Inferior parietal cortex (tissue), 1 donor: ENCODE results near the gene ZBTB16.

ENCODE experiments used
- DNase-seq: peaks from one replicate; pipeline ENCODE4 v3.0.0-alpha.2; 2016; ENCODE audit errors: extremely low spot score

Gene ZBTB16

DNA sequence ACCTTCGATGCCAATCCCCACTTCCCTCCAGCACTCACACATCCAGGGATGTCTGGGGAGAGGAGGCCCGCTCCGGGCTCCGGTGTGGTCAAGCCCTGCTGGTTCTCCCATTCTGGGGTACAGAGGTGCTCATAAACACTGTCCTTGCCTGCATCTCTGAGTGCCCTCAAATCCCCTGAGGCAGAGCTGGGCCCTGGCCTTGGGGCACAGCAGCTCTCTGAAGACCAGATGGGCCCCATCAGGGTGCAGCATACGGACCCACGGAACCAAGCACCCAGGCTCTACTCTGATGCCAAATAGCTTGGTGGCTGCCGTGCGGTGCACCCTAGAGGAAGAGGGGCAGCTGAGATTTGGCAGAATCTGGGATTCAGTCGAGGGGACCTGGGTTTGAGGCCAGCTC, 201.0 kb downstream of the ZBTB16 start:
- DNase-seq: no peak

DNA sequence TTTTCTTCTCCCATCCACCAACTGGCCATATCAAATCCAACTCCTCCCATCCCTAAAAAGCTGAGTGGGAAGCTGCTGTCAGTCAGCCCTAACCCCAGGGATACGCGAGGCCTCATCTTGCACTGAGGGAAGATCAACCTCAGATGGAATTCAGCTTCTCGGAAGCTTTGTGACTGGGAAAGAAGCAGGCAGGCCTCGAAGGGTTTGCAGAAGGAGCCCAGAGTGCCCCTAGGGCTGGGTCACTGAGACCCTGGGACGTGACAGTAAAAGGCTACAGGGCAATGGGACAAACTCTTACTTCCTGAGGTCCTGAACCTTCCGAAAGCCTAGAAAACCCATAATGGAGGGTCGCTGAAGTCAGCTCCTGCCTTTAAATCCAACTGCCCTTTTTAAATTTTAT, 202.3 kb downstream of the ZBTB16 start:
- no peak for DNase-seq

DNA sequence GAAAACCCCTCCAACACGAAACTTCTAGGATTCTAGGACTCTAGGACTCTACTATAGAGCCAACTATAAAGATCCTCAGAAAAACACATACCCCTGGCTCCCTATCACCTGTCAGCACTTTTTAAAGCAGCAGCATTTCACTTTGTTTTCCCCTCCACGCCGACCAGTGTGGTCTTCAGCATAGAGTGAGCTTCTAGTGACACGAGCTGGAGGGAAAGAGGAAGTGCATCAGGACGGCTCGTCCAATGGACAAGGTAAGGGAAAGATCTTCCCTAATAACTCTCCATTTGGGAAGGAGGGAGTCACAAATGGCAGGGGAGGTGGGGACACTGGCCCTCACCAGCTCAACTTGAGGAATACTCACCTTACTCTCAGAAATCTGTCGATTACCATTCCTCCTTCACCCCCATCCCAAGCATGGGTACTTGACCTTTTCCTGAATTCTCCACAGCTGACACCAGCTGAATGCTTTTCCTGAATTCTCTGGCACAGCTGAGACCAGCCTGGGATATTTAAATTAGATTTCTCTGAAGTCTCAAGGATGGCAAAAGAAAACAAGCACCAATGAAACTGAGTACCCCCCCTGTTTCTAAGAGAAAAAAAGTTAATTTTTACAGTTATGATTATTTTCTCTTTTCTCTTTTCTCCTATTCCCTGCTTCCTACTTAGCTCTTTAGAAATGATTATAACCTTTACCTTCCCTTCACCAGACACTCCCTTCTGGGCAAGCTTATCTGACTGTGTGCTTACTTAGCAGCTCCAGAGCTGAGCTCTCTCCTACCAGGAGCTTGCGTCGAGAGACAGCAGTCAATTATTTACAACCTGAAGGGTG, 203.4 kb downstream of the ZBTB16 start:
- DNase-seq: peak; percentile 73

DNA sequence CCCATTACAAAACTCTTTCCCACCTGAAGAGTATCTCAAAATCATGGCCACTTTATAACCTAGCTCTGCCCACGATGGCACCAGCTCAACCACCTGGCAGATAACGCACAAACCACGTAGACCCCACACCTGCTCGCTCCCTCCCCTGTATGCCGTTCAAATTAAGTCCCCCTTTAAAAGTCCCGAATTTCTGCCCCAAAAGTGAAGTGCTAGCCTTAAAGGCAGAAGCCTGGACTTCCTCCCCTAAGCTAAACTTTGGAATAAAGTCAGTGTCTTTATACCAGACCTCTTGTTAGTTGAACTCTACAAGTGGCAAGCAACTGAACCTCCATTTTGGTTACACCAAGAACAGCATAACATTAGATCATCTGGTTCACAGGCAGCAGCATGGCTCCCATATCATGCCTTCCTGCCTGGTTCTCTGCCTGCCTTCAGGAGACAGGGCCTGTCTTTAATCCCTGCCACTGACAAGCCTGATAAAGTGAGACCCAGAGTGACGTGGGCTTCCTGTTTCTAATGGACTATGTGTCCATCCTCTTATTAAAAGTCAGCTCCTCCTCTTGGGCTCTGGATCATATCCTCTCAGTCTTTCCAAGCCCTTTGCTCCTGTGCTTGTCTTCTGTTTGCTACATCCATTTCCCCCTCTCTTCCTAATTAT, 204.1 kb downstream of the ZBTB16 start:
- no peak for DNase-seq

DNA sequence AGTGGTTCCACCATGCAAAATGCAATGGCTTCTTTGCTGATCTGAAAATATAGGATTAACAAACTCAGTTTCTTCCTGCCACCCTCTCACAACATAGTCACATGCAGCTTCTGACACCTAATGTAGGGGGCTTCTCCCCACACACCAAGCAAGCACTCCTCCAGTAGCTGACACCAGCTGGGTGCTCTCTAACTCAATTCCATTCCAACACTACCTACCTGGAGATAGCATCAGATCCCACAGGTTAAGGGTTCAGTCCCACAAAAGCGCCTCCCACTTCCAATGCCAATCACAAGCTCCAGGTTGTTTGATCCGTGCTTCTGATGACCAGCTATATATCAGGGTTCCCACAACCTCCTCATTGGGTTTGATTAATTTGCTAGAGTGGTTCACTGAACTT, 204.9 kb downstream of the ZBTB16 start:
- DNase-seq: no peak

DNA sequence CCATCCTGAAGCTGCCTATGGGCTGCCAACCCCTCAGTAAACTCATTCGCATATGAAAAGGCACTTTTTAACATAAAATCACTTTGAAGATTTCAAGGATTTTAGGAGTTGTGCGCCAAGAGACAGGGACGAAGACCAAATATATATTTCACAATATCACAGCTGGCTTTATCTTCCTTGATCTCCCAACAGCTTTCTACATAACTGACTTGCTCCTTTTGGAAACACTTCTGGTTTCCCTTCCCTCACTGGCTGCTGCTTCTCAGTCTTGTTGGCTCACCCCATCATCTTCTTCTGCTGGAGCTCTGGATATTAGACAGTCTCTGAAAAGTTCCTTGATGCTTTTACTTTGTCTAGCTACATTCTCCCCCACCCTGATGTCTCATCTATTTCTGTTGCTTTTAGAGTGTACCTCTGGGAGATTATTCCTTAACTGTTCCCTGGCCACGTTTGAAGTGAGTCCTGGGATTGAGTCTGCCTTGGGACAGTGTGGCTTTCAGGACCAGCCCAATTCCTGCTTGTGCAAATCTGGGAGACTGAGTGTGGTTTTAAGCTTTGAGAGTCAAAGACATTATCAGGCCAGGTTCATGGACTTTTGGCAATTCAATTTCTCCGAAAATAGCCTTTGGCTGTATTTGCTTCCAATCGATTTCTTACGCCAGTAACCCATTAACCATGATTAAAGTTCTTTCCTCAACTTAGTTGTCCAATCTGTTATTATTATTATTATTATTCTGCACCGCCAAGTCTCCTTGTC, 205.8 kb downstream of the ZBTB16 start:
- no peak for DNase-seq

DNA sequence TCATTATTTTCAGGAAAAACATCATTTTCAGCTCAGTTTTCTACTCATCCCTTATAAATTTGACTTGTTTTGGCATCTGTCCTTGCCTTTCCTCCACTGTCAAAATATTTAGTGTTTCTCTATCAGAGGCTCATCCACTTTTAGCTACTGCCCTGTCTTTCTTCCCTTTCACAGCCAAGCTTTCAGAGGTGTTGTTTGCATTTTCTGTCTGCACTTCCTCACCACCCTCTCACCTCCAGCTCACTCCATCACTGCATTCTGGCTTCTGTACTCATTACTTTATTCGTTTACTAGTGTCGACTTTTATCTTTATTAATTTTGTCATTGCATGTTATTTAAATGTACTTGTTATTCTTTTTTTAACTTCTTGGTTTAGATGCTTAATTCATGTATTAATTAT, 210.0 kb downstream of the ZBTB16 start:
- DNase-seq: no peak

DNA sequence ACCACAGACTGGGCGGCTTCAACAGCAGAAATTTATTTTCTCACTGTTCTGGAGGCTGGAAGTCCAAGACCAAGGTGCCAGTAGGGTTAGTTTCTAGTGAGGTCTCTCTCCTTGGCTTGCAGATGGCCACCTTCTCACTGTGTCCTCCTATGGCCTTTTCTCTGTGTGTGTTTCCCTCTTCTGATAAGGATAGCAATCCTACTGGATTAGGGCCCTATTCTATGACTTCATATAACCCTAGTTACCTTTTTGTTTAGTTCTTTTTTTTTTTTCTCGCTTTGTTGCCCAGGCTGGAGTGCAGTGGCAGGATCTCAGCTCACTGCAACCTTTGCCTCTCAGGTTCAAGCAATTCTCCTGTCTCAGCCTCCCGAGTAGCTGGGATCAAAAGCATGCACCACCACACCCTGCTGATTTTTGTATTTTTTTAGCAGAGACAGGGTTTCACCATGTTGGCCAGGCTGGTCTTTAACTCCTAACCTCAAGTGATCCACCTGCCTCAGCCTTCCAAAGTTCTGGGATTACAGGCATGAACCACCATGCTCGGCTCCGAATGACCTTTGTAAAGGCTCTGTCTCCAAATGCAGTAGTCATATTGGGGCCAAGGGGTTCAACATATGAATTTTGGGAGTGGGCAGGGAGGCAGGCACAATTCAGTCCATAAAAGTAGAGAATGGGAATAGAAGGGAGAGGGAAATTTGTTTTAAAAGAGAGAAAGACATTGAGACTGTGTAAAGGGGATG, 211.2 kb downstream of the ZBTB16 start:
- no peak for DNase-seq

DNA sequence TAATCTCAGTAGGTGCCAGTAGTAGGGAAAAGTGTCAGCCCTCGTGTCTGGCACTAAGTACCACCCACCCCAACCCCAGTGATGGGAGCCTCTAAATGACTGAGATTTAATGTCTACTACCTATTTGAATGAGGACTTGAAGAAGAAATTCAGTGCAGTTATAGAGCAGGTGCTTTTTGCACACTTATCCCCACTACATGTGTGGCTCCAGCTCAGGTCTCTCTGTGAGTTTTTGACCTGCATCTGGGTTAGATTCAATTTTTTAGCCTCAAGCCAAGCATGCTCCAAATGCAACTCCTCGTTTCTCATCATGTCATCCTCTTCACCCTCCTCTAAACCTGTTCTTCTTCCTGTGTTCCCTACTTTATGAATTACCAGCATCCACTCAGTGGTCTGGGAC, 211.8 kb downstream of the ZBTB16 start:
- DNase-seq: no peak

DNA sequence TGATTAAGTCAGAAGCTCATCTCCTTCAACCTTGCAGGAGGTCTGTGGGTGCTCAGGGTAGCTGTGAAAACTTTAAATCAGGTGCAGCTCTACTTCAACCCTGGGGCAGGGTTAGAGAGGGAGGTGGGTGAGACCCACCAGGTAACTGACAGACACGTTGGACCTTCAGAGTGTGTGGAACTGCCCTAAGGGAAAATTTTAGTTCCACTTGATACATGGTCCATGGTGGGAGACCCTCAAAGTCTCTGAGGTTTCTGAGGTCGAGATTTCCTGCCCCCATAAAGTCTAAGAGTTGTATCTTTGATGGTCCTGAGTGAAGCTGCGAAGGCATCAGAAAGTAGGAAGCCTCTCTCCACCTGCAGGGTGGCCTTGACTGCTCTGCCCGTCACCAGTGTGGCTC, 212.8 kb downstream of the ZBTB16 start:
- DNase-seq: no peak

DNA sequence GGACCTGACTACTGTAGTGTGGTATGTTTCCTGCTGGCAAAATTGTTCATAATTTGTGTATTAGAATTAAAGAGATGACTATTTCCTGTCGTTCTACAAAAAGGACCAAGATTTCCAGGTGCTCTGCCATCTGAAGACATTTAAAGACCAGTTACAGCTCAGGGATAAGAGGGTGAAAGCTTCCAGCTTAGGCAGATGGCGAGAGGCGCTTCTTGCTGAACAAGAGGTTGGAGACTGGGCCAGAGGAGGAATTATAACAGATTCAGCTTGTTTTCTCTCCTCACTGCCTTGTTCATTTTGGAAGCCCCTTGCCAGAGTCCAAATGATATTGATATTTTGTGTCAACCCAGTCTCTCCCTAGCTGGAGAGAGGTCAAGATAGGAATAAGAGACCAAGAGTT, 213.6 kb downstream of the ZBTB16 start:
- no peak for DNase-seq

DNA sequence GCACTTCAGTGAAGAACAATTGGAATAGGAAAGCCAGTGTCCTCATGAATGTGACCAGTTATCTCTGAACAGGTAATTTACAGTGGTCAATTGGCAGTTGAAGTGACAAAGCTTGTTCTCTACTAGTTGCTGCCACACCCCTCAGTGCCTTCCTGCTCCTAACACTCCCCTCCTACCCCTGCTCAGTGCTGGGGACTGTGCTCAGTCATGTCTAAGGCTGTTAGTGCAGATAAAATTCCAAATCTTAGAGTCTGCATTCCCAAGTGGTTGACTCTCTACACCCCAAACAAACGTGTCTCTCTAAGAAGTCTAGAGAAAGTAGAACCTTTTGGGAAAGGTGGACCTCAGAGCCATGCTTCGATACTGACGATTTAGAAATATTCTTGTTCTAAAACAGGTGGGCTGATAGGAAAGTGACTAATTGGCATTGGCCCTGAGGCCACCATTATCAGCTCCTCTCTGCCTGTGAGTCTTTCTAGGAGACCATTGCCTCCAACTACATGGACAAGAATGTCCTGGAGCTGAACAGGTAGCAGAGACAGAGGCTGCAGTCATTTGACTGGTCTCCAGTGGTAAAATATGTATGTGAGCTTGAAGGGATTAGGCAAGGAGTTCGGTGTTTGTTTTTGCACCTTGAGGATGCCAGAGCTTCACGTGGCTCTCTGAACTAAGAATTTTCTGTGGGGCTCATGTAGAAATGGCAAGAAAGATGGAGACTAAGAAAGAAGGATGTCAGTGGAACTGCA, 214.6 kb downstream of the ZBTB16 start:
- no peak for DNase-seq

DNA sequence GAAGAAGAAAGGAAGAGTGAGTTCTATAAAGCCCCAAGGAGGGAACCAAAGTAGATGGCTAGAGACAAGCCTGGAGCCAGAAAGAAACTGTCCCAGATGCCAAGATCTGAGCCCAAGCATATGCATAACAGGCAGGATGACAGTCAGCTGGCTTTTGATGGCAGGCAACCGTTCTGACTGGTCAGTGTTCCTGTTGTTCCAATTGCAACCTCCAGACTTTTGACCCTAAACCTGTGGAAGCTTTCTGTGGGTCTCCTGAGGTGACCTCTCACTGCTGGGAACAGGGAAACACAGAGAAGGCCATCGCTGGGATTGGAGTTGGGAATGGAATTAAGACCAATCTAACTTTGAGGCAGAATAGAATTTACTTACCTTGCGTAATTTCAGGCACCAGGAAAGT, 215.1 kb downstream of the ZBTB16 start:
- no peak for DNase-seq

DNA sequence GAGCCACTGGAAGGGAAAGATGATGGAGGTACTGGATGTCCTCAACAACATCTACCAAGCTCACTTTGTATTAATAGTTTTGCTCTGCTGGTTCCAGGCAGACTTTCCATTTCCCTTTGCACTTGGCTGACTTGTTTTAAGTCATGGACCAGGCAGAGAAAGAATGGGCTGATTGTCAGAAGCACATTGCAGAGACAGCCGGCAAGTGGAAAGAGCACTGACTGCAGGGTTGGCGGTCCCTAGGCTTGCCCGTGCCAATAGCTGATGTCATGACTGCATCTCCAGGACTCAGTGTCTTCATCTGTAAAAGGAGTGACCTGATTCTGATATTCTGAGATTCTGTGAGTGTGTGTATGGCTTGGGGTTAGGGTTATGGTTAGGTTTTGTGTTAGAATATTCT, 215.8 kb downstream of the ZBTB16 start:
- DNase-seq: no peak

DNA sequence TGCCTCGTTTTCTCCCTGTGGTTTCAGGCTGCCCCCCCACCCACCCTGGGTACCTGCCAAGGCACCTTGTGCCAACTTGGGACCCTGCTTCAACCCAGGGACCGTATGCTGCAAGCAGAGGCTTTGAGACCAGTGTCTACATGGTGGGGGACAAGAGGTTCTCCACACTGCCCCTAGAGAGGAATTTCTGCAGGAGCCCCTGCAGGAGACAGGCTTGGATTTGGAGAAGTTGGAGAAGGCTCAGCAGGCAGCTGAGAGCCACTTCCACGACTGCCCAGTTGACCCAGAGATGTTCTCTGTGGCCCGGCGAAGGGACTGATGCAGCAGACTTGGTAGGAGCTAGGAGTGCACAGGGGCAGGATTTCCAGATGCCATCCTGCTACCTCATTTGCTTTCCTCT, 216.6 kb downstream of the ZBTB16 start:
- no peak for DNase-seq

DNA sequence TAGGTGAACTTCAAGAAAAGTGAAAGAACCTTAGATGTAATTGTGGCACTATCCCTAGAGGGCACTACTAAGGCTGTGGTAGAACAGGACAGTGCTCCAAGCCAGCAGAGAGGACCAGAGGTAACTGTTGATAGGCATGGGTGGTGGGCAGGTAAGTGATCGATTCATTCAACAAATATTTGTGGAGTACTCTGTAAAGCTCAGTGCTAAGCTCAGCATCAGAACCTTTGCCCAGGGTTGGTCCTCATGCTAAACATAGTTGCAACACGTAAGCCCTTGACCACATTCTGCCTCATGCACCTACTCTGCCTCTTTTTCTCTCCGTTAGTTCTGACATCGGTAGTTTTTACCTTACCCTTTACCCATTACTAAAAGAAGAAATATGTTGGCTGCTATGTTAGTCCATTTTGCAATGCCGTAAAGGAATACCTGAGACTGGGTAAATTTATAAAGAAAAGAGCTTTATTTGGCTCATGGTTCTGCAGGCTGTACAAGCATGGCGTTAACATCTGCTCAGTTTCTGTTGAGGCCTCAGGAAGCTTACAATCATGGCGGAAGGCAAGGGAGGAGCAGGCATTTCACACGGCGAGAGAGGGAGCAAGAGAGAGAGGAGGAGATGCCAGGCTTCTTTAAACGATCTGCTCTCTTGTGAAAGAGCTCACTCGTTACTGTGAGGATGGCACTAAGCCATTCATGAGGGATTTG, 218.3 kb downstream of the ZBTB16 start:
- DNase-seq: no peak

DNA sequence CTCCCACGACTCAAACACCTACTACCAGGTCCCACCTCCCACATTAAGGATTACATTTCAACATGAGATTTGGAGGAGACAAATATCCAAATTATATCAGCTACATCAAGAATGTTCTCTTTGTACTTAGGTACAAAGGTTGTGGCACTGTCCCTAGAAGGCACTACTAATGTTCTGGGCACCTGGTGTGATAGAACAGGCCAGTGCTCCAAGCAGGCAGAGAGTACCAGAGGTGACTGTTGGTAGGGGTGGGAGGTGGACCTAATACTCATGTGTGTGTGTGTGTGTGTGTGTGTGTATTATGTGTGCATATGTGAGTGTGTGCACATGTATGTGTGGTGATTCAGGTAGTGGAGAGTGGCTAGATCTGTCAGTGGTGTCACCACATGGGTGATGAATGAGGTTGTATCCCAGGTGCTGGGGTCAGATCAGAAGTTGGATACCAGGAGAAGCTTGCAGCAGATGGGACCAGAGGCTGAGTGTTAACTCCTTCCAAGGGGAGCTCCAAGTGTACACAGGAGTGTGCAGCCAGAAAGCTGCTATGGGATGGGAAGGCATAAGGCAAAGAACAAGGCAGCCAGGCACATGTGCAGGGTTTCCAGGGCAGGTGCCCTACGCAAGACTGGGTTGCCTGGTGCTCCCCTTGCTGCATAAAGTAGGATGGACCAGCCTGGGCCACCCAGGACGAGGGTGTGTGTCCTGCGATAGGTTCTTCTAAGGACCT, 219.0 kb downstream of the ZBTB16 start:
- DNase-seq: no peak

DNA sequence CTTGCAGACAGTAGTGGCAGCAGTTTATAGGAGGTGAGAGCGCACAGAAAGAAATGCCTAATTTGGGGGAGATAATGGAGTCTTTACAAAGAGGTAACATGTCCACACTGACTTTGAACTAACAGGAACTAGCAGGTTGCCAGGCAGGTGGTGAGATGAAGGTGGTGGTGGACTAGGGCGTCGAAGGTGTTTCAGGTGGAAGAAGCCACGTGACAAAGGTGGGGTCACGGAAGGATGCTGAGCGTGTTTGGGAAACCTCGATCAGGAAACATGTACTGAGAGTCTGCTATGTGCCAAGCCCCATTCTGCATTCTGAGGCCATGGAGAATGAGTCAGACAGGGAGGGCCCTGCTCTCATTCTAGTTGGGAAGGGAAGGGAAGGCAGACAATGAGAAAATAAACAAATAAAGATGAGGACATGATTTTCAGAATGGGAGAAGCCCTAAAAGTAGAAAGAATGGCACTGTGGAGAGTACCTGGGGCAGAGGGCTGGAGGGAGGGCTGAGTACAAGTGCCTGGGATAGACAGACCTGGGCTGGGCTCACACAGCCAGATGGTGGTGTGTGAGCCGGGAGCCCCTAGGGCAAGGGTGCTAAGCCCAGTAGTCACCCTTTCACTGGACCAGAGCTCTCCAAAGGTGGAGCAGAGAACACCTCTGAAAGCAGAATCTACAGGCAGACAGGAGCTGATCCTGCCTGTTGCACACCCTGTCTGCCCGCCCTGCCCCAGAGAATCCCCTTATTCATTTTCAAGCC, 220.5 kb downstream of the ZBTB16 start:
- DNase-seq: no peak

DNA sequence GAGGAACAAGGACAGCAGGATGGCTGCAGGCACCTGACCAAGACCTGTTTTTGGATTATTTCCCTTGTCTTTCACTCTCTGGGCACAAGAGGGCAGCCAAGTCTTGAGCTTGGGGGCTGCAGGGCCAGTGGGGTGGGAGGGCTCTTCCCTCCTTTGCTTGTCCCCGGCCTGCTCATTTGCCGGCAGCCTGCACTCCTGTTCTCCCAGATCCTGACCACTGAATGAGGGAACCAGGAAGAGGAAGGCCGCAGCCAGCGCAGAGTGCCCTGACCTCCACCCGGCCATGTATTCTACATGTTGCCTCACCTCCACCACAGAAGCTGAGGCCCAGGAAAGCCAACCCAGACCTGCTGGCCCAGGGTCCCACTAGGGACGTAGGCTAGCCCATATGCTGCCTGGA, 221.2 kb downstream of the ZBTB16 start:
- no peak for DNase-seq
